CD14-positive monocyte (primary cell): ENCODE data around the gene CENPF. TPM values are rescaled to one million over a fixed set of nuclear protein-coding genes. Genes with fewer than 3 reads are reported as not detected.
"Not testable (repeated sequence)": the region's sequence is repeated elsewhere in the genome, so short reads cannot be mapped to it uniquely, and the experiment has no call there.

Experiments
- DNase-seq, 3 donors: peaks; one replicate each; pipeline ENCODE4 v3.0.0-alpha.2; 2011 to 2022
- H2AFZ ChIP-seq: 2 replicates; pipeline ENCODE4 v1.6.0; 2012; ENCODE audit warnings: mild to moderate bottlenecking, low read depth, low read length, inconsistent platforms; ENCODE audit not compliant: insufficient read depth, poor library complexity, severe bottlenecking
- H3K27ac ChIP-seq, 2 donors: 1 replicate in 1 of 2; 2 replicates in 1 of 2; pipeline ENCODE4 v1.5.1; 2012 to 2013; ENCODE audit warnings: low read length in 2 of 2, control low read depth in 1 of 2, inconsistent platforms in 1 of 2, low read depth in 1 of 2, mild to moderate bottlenecking in 1 of 2
- H3K27me3 ChIP-seq, 2 donors: one replicate each; pipeline versions ENCODE4 v1.6.0 to v1.6.1; 2011 to 2013; ENCODE audit warnings: low read length in 2 of 2; ENCODE audit not compliant: control insufficient read depth in 2 of 2, insufficient read depth in 2 of 2
- H3K36me3 ChIP-seq, 2 donors: replicated peaks in 1 of 2; 1 replicate in 1 of 2; 2 replicates in 1 of 2; pipeline versions ENCODE4 v1.5.1 to v1.6.1; 2012 to 2013; ENCODE audit warnings: low read length in 2 of 2, control low read depth in 1 of 2, inconsistent platforms in 1 of 2, mild to moderate bottlenecking in 1 of 2; ENCODE audit not compliant: insufficient read depth in 2 of 2, control insufficient read depth in 1 of 2
- H3K4me1 ChIP-seq, 2 donors: 1 replicate in 1 of 2; 2 replicates in 1 of 2; pipeline versions ENCODE4 v1.5.1 to v1.6.1; 2012 to 2013; ENCODE audit warnings: low read length in 2 of 2, control low read depth in 1 of 2, inconsistent platforms in 1 of 2, mild to moderate bottlenecking in 1 of 2, moderate library complexity in 1 of 2; ENCODE audit not compliant: insufficient read depth in 2 of 2, control insufficient read depth in 1 of 2
- H3K4me2 ChIP-seq: replicated peaks from 2 replicates; pipeline ENCODE3; 2012; ENCODE audit warnings: low read length, moderate library complexity, mild to moderate bottlenecking; ENCODE audit not compliant: poor library complexity, severe bottlenecking; ENCODE audit errors: extremely low read depth
- H3K4me3 ChIP-seq, 3 experiments: fragments of 200-600 bp in 1 of 3; sonication (generic) in 1 of 3; replicated peaks in 1 of 3; 1 replicate in 2 of 3; 2 replicates in 1 of 3; pipeline ENCODE4 v1.5.1; 2011 to 2013; ENCODE audit warnings: low read length in 3 of 3, mild to moderate bottlenecking in 3 of 3, control low read depth in 2 of 3, low read depth in 2 of 3, inconsistent platforms in 1 of 3, moderate library complexity in 1 of 3
- H3K79me2 ChIP-seq: 2 replicates; pipeline ENCODE4 v1.6.0; 2012; ENCODE audit warnings: mild to moderate bottlenecking, control low read depth, inconsistent platforms, low read length, moderate library complexity; ENCODE audit not compliant: insufficient read depth
- H3K9ac ChIP-seq: 2 replicates; pipeline ENCODE4 v1.6.0; 2017; ENCODE audit warnings: low read length, mild to moderate bottlenecking; ENCODE audit not compliant: insufficient read depth, poor library complexity, severe bottlenecking
- H3K9me3 ChIP-seq, 2 donors: replicated peaks in 1 of 2; 1 replicate in 1 of 2; 2 replicates in 1 of 2; pipeline versions ENCODE4 v1.5.1 to v1.6.1; 2012 to 2013; ENCODE audit warnings: low read length in 2 of 2, control low read depth in 1 of 2; ENCODE audit not compliant: control insufficient read depth in 1 of 2, insufficient read depth in 1 of 2
- H4K20me1 ChIP-seq: 2 replicates; pipeline ENCODE4 v1.6.0; 2012; ENCODE audit warnings: mild to moderate bottlenecking, low read length, control low read depth, moderate library complexity; ENCODE audit not compliant: insufficient read depth
- H3K27ac Mint-ChIP-seq, 7 donors: one replicate each; pipeline ENCODE4 v1.8.0; 2020; ENCODE audit warnings: mild to moderate bottlenecking in 7 of 7, mixed read lengths in 7 of 7, moderate library complexity in 6 of 7, inconsistent platforms in 2 of 7
- H3K27me3 Mint-ChIP-seq, 3 donors: one replicate each; pipeline ENCODE4 v1.8.0; 2021 to 2022; ENCODE audit warnings: low read depth in 3 of 3, mild to moderate bottlenecking in 3 of 3, mixed read lengths in 3 of 3, moderate library complexity in 3 of 3, inconsistent platforms in 1 of 3
- H3K36me3 Mint-ChIP-seq, 2 donors: one replicate each; pipeline ENCODE4 v1.8.0; 2020; ENCODE audit warnings: mixed read lengths in 2 of 2, inconsistent platforms in 1 of 2, mild to moderate bottlenecking in 1 of 2
- H3K4me1 Mint-ChIP-seq: one replicate; pipeline ENCODE4 v1.8.0; 2020; ENCODE audit warnings: mild to moderate bottlenecking, mixed read lengths
- H3K4me3 Mint-ChIP-seq, 2 donors: one replicate each; pipeline ENCODE4 v1.8.0; 2020; ENCODE audit warnings: mild to moderate bottlenecking in 2 of 2, mixed read lengths in 2 of 2, moderate library complexity in 1 of 2
- H3K9me3 Mint-ChIP-seq, 7 donors: one replicate each; pipeline ENCODE4 v1.8.0; 2020 to 2022; ENCODE audit warnings: mixed read lengths in 7 of 7, mild to moderate bottlenecking in 6 of 7, moderate library complexity in 6 of 7, inconsistent platforms in 2 of 7
- CTCF ChIP-seq: fragments of 200-600 bp; IDR thresholded peaks from one replicate; pipeline ENCODE4 v1.8.0; 2022; ENCODE audit warnings: antibody characterized with exemption, mild to moderate bottlenecking
- WGBS: methylation state at CpG from one replicate; pipeline ENCODE4 v1.1.5; 2013; ENCODE audit warnings: missing lambda C conversion rate; ENCODE audit not compliant: insufficient coverage; 5-methylcytosine and 5-hydroxymethylcytosine counted together
- intact Hi-C, 2 donors: fragments of 100-400 bp; cut with micrococcal nuclease; formaldehyde crosslinking; loops; one replicate each; pipeline versions ENCODE4 v1.15.0 to v1.15.1; 2023
- polyA plus RNA-seq, 3 donors: library from polyadenylated mRNA; depleted of rRNA in 1 of 3; unstranded in 2 of 3; stranded (reverse) in 1 of 3; fragments of 300-500 nt in 2 of 3; fragments of >200 nt in 1 of 3; fragmentation: Illumina TruSeq in 2 of 3; gene quantifications; 1 replicate in 2 of 3; 2 replicates in 1 of 3; pipeline ENCODE4 v1.2.3, GENCODE V29; 2012 to 2021

Gene CENPF
- polyA plus RNA-seq, 3 donors: 0.01 to 0.29 TPM; not detected in 1

GRCh38 chr1:214670098-214670497, 67.1 kb downstream of the CENPF start:
- no peak overlapping the region for H3K4me2 ChIP-seq
- no peak overlapping the region for H3K9ac ChIP-seq
- Mint-ChIP-seq H3K36me3 (peaks cover 40 to 42% of the 10 kb centered on the region in 2 donors), H3K4me1 (no peaks in the 10 kb centered on the region), H3K27me3 (peaks cover 0 to 12% (median 2%) of the 10 kb centered on the region in 3 donors), H3K27ac (peak overlapping the region in 1 of 7 donors; percentile 41), H3K4me3 (no peak overlapping the region), H3K9me3 (peaks cover 4 to 12% (median 8%) of the 10 kb centered on the region in 7 donors)
- H3K4me3 ChIP-seq: no peak overlapping the region
- H3K4me1 ChIP-seq: no peaks in the 10 kb centered on the region
- H3K79me2 ChIP-seq: no peaks in the 10 kb centered on the region
- 100% methylated on average over 1 of the region's 2 CpGs for WGBS
- peaks cover 28 to 53% of the 10 kb centered on the region in 2 donors for H3K36me3 ChIP-seq
- TF ChIP-seq CTCF: no peak
- no peak for DNase-seq
- H4K20me1 ChIP-seq: no peaks in the 10 kb centered on the region
- no peak overlapping the region for H3K27ac ChIP-seq
- intact Hi-C loops: no loop called here
- peaks cover 0 to 3% of the 10 kb centered on the region in 2 donors for H3K9me3 ChIP-seq
- H3K27me3 ChIP-seq: no peaks in the 10 kb centered on the region
- no peak overlapping the region for H2AFZ ChIP-seq

GRCh38 chr1:214673029-214673428, 70.0 kb downstream of the CENPF start:
- WGBS: 75% methylated on average over 9 of the region's 29 CpGs
- H3K4me3 Mint-ChIP-seq: not testable (repeated sequence)
- peaks cover 14% of the 10 kb centered on the region in 2 donors for H3K36me3 Mint-ChIP-seq

More at GRCh38 chr1:214673029-214673428, 70.0 kb downstream of the CENPF start:
- intact Hi-C loops, H3K4me1 Mint-ChIP-seq, H2AFZ ChIP-seq, H3K27ac ChIP-seq, H3K4me1 ChIP-seq, H3K4me3 ChIP-seq, H3K9ac ChIP-seq, H3K27me3 ChIP-seq, H3K79me2 ChIP-seq, H3K4me2 ChIP-seq, H3K27ac Mint-ChIP-seq, H3K9me3 ChIP-seq, DNase-seq, H4K20me1 ChIP-seq: not testable (repeated sequence)
- peaks cover 0 to 12% (median 3%) of the 10 kb centered on the region in 3 donors for H3K27me3 Mint-ChIP-seq
- peaks cover 4 to 12% (median 8%) of the 10 kb centered on the region in 7 donors for H3K9me3 Mint-ChIP-seq
- peaks cover under 1 to 24% of the 10 kb centered on the region in 2 donors for H3K36me3 ChIP-seq
